Liver (tissue), 9 donors: Measurements from ENCODE around the gene PTPN6. TPM values are rescaled to one million over a fixed set of nuclear protein-coding genes. Genes with fewer than 3 reads are reported as not detected.

Experiments used
- DNase-seq: peaks from one replicate; pipeline ENCODE4 v3.0.0-alpha.2; 2017; ENCODE audit warnings: low spot score
- H3K27ac ChIP-seq, 2 donors: one replicate each; pipeline ENCODE4 v1.7.0; 2013; ENCODE audit warnings: inconsistent platforms in 2 of 2, low read length in 2 of 2, control low read depth in 1 of 2, low read depth in 1 of 2, mild to moderate bottlenecking in 1 of 2
- H3K27me3 ChIP-seq, 4 donors: one replicate each; pipeline versions ENCODE4 v1.6.1 to v1.7.0; 2013; ENCODE audit warnings: low read length in 3 of 4, inconsistent platforms in 1 of 4, mild to moderate bottlenecking in 1 of 4, moderate library complexity in 1 of 4; ENCODE audit not compliant: control insufficient read depth in 4 of 4, insufficient read depth in 4 of 4
- H3K36me3 ChIP-seq, 4 donors: one replicate each; pipeline versions ENCODE4 v1.6.1 to v1.7.0; 2013; ENCODE audit warnings: low read length in 3 of 4, mild to moderate bottlenecking in 3 of 4, low read depth in 1 of 4, moderate library complexity in 1 of 4; ENCODE audit not compliant: control insufficient read depth in 4 of 4, insufficient read depth in 3 of 4
- H3K4me1 ChIP-seq, 4 donors: one replicate each; pipeline versions ENCODE4 v1.6.1 to v1.7.0; 2013; ENCODE audit warnings: low read length in 3 of 4, mild to moderate bottlenecking in 3 of 4, moderate library complexity in 1 of 4; ENCODE audit not compliant: control insufficient read depth in 4 of 4, insufficient read depth in 4 of 4
- H3K4me3 ChIP-seq, 3 donors: one replicate each; pipeline versions ENCODE4 v1.6.1 to v1.7.0; 2013; ENCODE audit warnings: low read length in 3 of 3, control low read depth in 1 of 3, low read depth in 1 of 3, mild to moderate bottlenecking in 1 of 3
- H3K9ac ChIP-seq, 2 donors: one replicate each; pipeline ENCODE4 v1.7.0; 2013; ENCODE audit warnings: low read length in 2 of 2, mild to moderate bottlenecking in 2 of 2, moderate library complexity in 2 of 2, control low read depth in 1 of 2, low read depth in 1 of 2
- H3K9me3 ChIP-seq, 4 donors: one replicate each; pipeline versions ENCODE4 v1.6.1 to v1.7.0; 2013; ENCODE audit warnings: low read length in 3 of 4; ENCODE audit not compliant: control insufficient read depth in 4 of 4
- ATF3 ChIP-seq: IDR thresholded peaks from 2 replicates; pipeline ENCODE4 v1.6.1; 2016; ENCODE audit warnings: antibody characterized with exemption
- CTCF ChIP-seq: fragments of 150-350 bp; IDR thresholded peaks from 2 replicates; pipeline ENCODE4 v1.5.1; 2017; ENCODE audit warnings: improper control_type of control experiment, low read depth, low read length; ENCODE audit not compliant: missing input control
- EGR1 ChIP-seq, 2 donors: IDR thresholded peaks; 2 replicates each; pipeline ENCODE4 v1.6.1; 2016 to 2018; ENCODE audit warnings: antibody characterized with exemption in 2 of 2, low read depth in 2 of 2
- FOXA1 ChIP-seq: IDR thresholded peaks from 2 replicates; pipeline ENCODE4 v1.6.1; 2016; ENCODE audit warnings: antibody characterized with exemption
- FOXA2 ChIP-seq: IDR thresholded peaks from 2 replicates; pipeline ENCODE4 v1.6.1; 2016; ENCODE audit warnings: antibody characterized with exemption
- GABPA ChIP-seq, 2 donors: IDR thresholded peaks in 1 of 2; conservative IDR thresholded peaks in 1 of 2; 2 replicates each; pipeline ENCODE4 v1.6.1; 2016; ENCODE audit warnings: antibody characterized with exemption in 2 of 2, mild to moderate bottlenecking in 1 of 2, moderate library complexity in 1 of 2
- HNF4A ChIP-seq, 2 donors: conservative IDR thresholded peaks; 2 replicates each; pipeline ENCODE4 v1.6.1; 2016; ENCODE audit warnings: antibody characterized with exemption in 2 of 2, mild to moderate bottlenecking in 2 of 2
- HNF4G ChIP-seq: IDR thresholded peaks from 2 replicates; pipeline ENCODE4 v1.6.1; 2016; ENCODE audit warnings: antibody characterized with exemption
- JUND ChIP-seq, 2 donors: IDR thresholded peaks; 2 replicates each; pipeline ENCODE4 v1.6.1; 2016; ENCODE audit warnings: antibody characterized with exemption in 2 of 2
- MAX ChIP-seq: IDR thresholded peaks from 2 replicates; pipeline ENCODE4 v1.6.1; 2016; ENCODE audit warnings: antibody characterized with exemption
- NR2F2 ChIP-seq: IDR thresholded peaks from 2 replicates; pipeline ENCODE4 v1.6.1; 2016; ENCODE audit warnings: antibody characterized with exemption
- RAD21 ChIP-seq, 2 donors: IDR thresholded peaks; 2 replicates each; pipeline ENCODE4 v1.6.1; 2016; ENCODE audit warnings: antibody characterized with exemption in 2 of 2, mild to moderate bottlenecking in 2 of 2
- REST ChIP-seq: IDR thresholded peaks from 2 replicates; pipeline ENCODE4 v1.6.1; 2016; ENCODE audit warnings: antibody characterized with exemption, mild to moderate bottlenecking
- RXRA ChIP-seq, 2 donors: IDR thresholded peaks; 2 replicates each; pipeline ENCODE4 v1.6.1; 2017 to 2018; ENCODE audit warnings: antibody characterized with exemption in 2 of 2, mild to moderate bottlenecking in 1 of 2
- SP1 ChIP-seq: IDR thresholded peaks from 2 replicates; pipeline ENCODE4 v1.6.1; 2018; ENCODE audit warnings: antibody characterized with exemption, mild to moderate bottlenecking
- TAF1 ChIP-seq: conservative IDR thresholded peaks from 2 replicates; pipeline ENCODE4 v1.6.1; 2016; ENCODE audit warnings: antibody characterized with exemption, mild to moderate bottlenecking
- YY1 ChIP-seq: IDR thresholded peaks from 2 replicates; pipeline ENCODE4 v1.6.1; 2016; ENCODE audit warnings: antibody characterized with exemption, mild to moderate bottlenecking
- ZBTB33 ChIP-seq: IDR thresholded peaks from 2 replicates; pipeline ENCODE4 v1.6.1; 2016; ENCODE audit warnings: antibody characterized with exemption
- WGBS: extraction: QIAGEN DNeasy Blood & Tissue Kit; methylation state at CpG from one replicate; pipeline ENCODE4 v1.1.7; 2013; 5-methylcytosine and 5-hydroxymethylcytosine counted together
- polyA plus RNA-seq, 2 donors: library from polyadenylated mRNA; stranded (reverse) in 1 of 2; unstranded in 1 of 2; fragments of 200-250 nt in 1 of 2; fragments of >200 nt in 1 of 2; fragmentation: Nextera tagmentation in 1 of 2; extraction: Ambion mirVana in 1 of 2; gene quantifications; one replicate each; pipeline versions ENCODE4 v1.2.1 to v1.2.3, GENCODE V29; 2013 to 2015
- total RNA-seq, 2 donors: library from RNA; depleted of rRNA; stranded (reverse); fragments of >200 nt; gene quantifications; one replicate each; pipeline ENCODE4 v1.2.3, GENCODE V29; 2014
- donor health status: healthy.
- donor health status: healthy.
- donor health status: healthy.
- donor health status: healthy.
- donor health status: healthy.

The PTPN6 gene
- total and polyA plus RNA-seq, 4 donors: 15.2 to 41.0 (median 19.6) TPM

GRCh38 chr12:7005311-7005710, 54.2 kb downstream of the PTPN6 start (continued):
- TF ChIP-seq CTCF (no peak), SP1 (no peak), HNF4G (no peak), ZBTB33 (no peak), RAD21 (IDR thresholded peaks at IDR 0.05) (no peak), TAF1 (no peak), RXRA (IDR thresholded peaks at IDR 0.05) (no peak), MAX (no peak)

GRCh38 chr12:7006639-7007038, 55.5 kb downstream of the PTPN6 start:
- TF ChIP-seq HNF4G (no peak), EGR1 (IDR thresholded peaks at IDR 0.05; ENCODE audit: low read depth in 2 of 2) (no peak), ZBTB33 (no peak), GABPA (IDR thresholded peaks at IDR 0.05 in 1 of 2, conservative IDR thresholded peaks at IDR 0.05 in 1 of 2) (no peak), SP1 (no peak), JUND (IDR thresholded peaks at IDR 0.05) (no peak), NR2F2 (no peak), ATF3 (no peak), FOXA2 (no peak), RXRA (IDR thresholded peaks at IDR 0.05) (no peak), TAF1 (no peak), CTCF (no peak), RAD21 (IDR thresholded peaks at IDR 0.05) (no peak), MAX (no peak), REST (no peak), YY1 (no peak), FOXA1 (no peak), HNF4A (conservative IDR thresholded peaks at IDR 0.05) (no peak)
- H3K9me3 ChIP-seq: no peaks in the 10 kb centered on the region
- H3K27me3 ChIP-seq: no peaks in the 10 kb centered on the region
- DNase-seq: no peak
- H3K36me3 ChIP-seq: peaks cover 0 to 2% (median 0%) of the 10 kb centered on the region in 4 donors
- peaks cover 13 to 43% (median 19%) of the 10 kb centered on the region in 4 donors for H3K4me1 ChIP-seq
- no peak overlapping the region for H3K4me3 ChIP-seq
- 80% methylated on average over 3 of the region's 3 CpGs for WGBS
- H3K27ac ChIP-seq: no peak overlapping the region
- H3K9ac ChIP-seq: no peak overlapping the region
